NT2/D1 (cell line): ENCODE measurements around the gene HOXB8.

ENCODE experiments used
- DNase-seq: peaks from one replicate; pipeline ENCODE4 v3.0.0-alpha.2; 2011; ENCODE audit warnings: low read depth, low spot score
- H3K27me3 ChIP-seq: 2 replicates; pipeline ENCODE4 v1.6.0; 2011; ENCODE audit warnings: mild to moderate bottlenecking; ENCODE audit not compliant: insufficient read length, insufficient read depth
- H3K36me3 ChIP-seq: 2 replicates; pipeline ENCODE4 v1.6.1; 2011; ENCODE audit warnings: mild to moderate bottlenecking, low read length, mixed read lengths; ENCODE audit not compliant: insufficient read depth, insufficient read length
- H3K4me1 ChIP-seq: 2 replicates; pipeline ENCODE4 v1.5.1; 2011; ENCODE audit not compliant: insufficient read depth, insufficient read length
- H3K4me3 ChIP-seq: 2 replicates; pipeline ENCODE4 v1.5.1; 2011; ENCODE audit warnings: low read depth; ENCODE audit not compliant: insufficient read length
- H3K9ac ChIP-seq: 2 replicates; pipeline ENCODE4 v1.6.0; 2011; ENCODE audit warnings: low read depth; ENCODE audit not compliant: insufficient read length
- H3K9me3 ChIP-seq: 2 replicates; pipeline ENCODE4 v1.5.1; 2011; ENCODE audit warnings: mild to moderate bottlenecking, low read length; ENCODE audit not compliant: insufficient read depth
- SUZ12 ChIP-seq: IDR thresholded peaks from 2 replicates; pipeline ENCODE4 v1.6.1; 2011; ENCODE audit not compliant: insufficient read length, insufficient read depth; ENCODE audit errors: extremely low read depth
- YY1 ChIP-seq: IDR thresholded peaks from 2 replicates; pipeline ENCODE4 v1.6.1; 2011; ENCODE audit not compliant: insufficient read length, insufficient read depth
- ZNF274 ChIP-seq: IDR thresholded peaks from 2 replicates; pipeline ENCODE4 v1.6.1; 2011; ENCODE audit warnings: mild to moderate bottlenecking, low read depth, low read length

Gene HOXB8

GRCh38 chr17:48593840-48594537 is 21.1 kb downstream of the HOXB8 start:
- H3K27me3 ChIP-seq, result peaks cover 100% of the 10 kb centered on the region

GRCh38 chr17:48593126-48593829 is 21.8 kb downstream of the HOXB8 start, which contains the start of gene HOXB5:
Gene HOXB5 (minus strand): TSS chr17:48593779. CDS start chr17:48593682, 97 bp downstream.
- TF ChIP-seq YY1, result no peak
- no peak for TF ChIP-seq ZNF274
- no peak for TF ChIP-seq SUZ12
- Histone ChIP-seq H3K36me3 (no peaks in the 10 kb centered on the region), H3K9ac (peak within 1 kb of the TSS; percentile 59), H3K9me3 (no peaks in the 10 kb centered on the region), H3K4me1 (peaks cover 12% of the 10 kb centered on the region), H3K27me3 (peaks cover 100% of the 10 kb centered on the region), H3K4me3 (peak within 1 kb of the TSS; percentile 31)
- DNase-seq, result no peak

More at GRCh38 chr17:48593840-48594537, 21.1 kb downstream of the HOXB8 start:
- H3K9me3 ChIP-seq, result no peaks in the 10 kb centered on the region
- peaks cover 12% of the 10 kb centered on the region for H3K4me1 ChIP-seq
- H3K4me3 ChIP-seq, result peak overlapping the region; percentile 9
- TF ChIP-seq YY1 (peak; percentile 61), SUZ12 (peak; percentile 68), ZNF274 (no peak)
- peak; percentile 67 for DNase-seq
- peak overlapping the region; percentile 36 for H3K9ac ChIP-seq
- no peaks in the 10 kb centered on the region for H3K36me3 ChIP-seq

- H3K4me3 ChIP-seq, result no peak overlapping the region
- TF ChIP-seq ZNF274 (no peak), SUZ12 (peak; percentile 77), YY1 (no peak)
- H3K4me1 ChIP-seq, result peaks cover 12% of the 10 kb centered on the region
- no peaks in the 10 kb centered on the region for H3K9me3 ChIP-seq
- H3K36me3 ChIP-seq, result no peaks in the 10 kb centered on the region
- H3K27me3 ChIP-seq, result peaks cover 100% of the 10 kb centered on the region
- no peak overlapping the region for H3K9ac ChIP-seq
- DNase-seq, result no peak
Observed at GRCh38 chr17:48592577-48592976, 22.5 kb downstream of the HOXB8 start.

- H3K27me3 ChIP-seq, result peaks cover 100% of the 10 kb centered on the region
- DNase-seq, result no peak
- no peaks in the 10 kb centered on the region for H3K9me3 ChIP-seq
- peaks cover 10% of the 10 kb centered on the region for H3K4me1 ChIP-seq
- H3K4me3 ChIP-seq, result no peak overlapping the region
- no peak overlapping the region for H3K9ac ChIP-seq
- no peaks in the 10 kb centered on the region for H3K36me3 ChIP-seq
- TF ChIP-seq SUZ12, result peak; percentile 58
- TF ChIP-seq ZNF274, result no peak
- no peak for TF ChIP-seq YY1
Observed at GRCh38 chr17:48592057-48592514, 23.0 kb downstream of the HOXB8 start.

GRCh38 chr17:48591255-48592056 is 23.6 kb downstream of the HOXB8 start:
- DNase-seq, result no peak
- Histone ChIP-seq H3K36me3 (no peaks in the 10 kb centered on the region), H3K27me3 (peaks cover 100% of the 10 kb centered on the region), H3K9me3 (no peaks in the 10 kb centered on the region), H3K4me1 (peaks cover 9% of the 10 kb centered on the region), H3K4me3 (no peak overlapping the region), H3K9ac (no peak overlapping the region)
- TF ChIP-seq YY1, result no peak
- TF ChIP-seq ZNF274, result no peak
- TF ChIP-seq SUZ12, result no peak

GRCh38 chr17:48590607-48591161 is 24.4 kb downstream of the HOXB8 start:
- Histone ChIP-seq H3K27me3 (peaks cover 100% of the 10 kb centered on the region), H3K4me1 (peaks cover 11% of the 10 kb centered on the region), H3K36me3 (no peaks in the 10 kb centered on the region), H3K9me3 (no peaks in the 10 kb centered on the region), H3K9ac (no peak overlapping the region), H3K4me3 (no peak overlapping the region)
- DNase-seq, result no peak
- TF ChIP-seq ZNF274, result no peak
